NCI-H1694 treated with DMSO at 0.1 percent for 48 hours (cell line): ENCODE measurements around the gene LLPH.

Experiments
- DNase-seq: peaks from one replicate; lab custom pipeline; 2025; lab: John Stamatoyannopoulos, UW

Gene LLPH

DNA sequence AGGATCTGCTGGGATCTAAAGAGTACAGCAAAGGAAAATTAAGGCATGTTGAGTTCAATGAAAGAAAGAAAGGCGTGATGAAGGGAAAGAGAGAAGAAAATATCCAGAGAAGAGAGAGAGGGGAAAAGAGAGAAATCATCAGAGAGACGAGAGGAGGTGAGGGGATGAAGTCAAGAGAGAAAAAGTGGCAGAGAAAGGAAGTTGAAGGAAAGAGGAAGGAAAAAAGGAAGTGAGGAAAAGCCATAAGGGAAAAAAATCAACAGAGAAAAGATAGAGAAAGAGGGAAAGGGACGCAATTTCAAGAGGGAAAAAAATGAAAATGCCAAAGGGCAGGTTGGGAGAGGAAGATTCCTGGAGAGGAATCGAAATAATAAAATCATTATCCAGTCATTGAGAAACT lies 40.4 kb downstream of the LLPH start:
- no peak for DNase-seq

DNA sequence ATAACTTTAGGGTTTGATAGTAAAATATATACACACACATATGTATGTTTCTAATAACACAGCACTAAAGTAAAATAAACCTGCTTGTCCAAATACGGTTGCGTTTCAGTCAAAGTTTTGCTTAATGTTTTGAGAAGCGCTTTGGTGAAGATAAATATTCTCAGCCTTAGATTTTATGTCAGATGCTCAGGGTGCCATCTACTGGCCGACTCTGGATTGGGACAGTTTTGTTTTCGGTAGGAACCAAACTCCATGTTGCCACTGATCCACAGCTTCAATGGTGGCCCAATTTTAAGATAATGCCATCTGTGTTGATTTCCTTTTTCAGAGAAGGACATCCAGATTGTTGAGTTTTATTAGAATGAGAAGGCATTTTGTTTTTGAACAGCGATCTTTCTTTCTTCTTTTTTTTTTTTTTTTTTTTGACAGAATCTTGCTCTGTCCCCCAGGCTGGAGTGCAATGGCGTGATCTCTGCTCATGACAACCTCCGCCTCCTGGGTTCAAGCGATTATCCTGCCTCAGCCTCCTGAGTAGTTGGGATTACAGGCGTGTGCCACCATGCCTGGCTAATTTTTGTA lies 43.1 kb downstream of the LLPH start:
- peak; percentile 40 for DNase-seq

DNA sequence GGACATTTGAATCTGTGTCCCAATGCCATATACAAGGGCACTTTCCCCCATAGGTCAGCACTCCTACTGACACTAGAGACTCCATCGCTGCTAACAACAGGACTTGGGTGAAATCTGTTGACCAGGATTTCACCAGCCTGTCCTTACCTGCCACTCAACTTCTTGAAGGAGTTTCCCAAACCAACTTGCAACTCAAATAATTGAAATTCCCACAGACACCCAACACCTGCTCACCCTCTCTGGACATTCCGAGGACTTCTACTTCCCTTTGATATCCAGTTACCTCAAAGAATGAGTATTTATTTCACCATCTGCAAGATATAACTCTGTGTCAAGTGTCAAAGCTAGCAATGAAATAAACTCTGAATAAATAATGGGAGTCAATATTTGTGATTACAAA lies 44.6 kb downstream of the LLPH start:
- no peak for DNase-seq

GRCh38 chr12:66085213-66085612 lies 45.3 kb downstream of the LLPH start:
- no peak for DNase-seq

DNA sequence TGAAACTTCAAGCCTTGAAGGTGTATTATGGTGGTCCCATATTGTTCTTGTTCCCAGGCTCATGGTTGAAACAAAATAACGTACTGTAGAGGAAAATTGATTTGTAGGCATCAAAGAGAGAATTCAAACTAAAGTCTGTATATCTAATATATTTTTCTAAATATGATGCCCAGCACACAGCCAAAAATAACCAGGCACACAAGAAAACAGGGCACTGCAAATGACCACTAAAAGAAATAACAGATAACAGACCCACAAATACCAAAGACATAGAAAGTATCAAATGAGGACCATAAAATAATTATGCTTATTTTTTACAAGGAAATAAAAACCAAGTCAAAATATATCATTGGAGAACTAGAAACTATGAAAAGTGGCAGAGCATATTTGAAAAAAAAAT lies 46.8 kb downstream of the LLPH start:
- no peak for DNase-seq

GRCh38 chr12:66082744-66083143 lies 47.8 kb downstream of the LLPH start:
- no peak for DNase-seq

- DNase-seq, result no peak
These were observed 49.8 kb downstream of the LLPH start for GRCh38 chr12:66080791-66081190.

GRCh38 chr12:66077542-66077941 lies 53.0 kb downstream of the LLPH start:
- no peak for DNase-seq

DNA sequence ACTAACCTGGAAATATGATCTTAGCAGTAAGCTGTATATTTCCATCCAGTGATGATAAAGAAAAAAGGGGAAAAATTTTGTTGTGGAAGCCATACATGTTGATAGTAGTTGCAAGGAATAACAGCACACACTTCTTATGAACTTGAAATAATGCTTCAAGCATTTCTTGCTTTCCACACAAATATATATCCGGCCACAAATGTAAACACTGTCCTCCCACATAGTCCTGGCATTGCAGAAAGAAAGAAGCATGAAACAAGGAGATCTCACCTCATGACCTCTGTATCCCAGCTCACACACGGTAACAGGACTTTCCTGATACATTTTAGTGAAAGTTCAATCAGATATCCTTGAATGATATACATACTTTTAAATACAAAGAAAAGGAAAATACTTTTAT lies 56.0 kb downstream of the LLPH start:
- no peak for DNase-seq

DNA sequence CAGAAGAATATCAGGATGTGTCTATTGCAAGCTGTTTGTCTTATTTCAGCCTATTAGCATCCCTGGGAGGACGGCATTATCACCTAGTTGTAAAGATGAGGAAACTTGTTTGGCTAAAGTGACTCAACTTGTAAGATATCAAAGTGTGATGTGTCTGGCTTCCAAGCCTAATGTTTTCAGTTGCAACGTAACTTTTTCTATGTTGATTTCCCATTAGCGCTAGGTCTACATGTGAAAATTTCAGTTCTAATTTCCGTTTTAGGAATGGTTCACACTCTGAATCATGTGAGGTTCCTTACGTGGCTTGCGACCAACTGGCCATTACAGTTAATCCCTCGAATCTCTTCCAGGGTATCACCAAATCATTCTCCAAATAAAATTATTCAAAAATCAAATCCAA lies 58.0 kb downstream of the LLPH start:
- DNase-seq, result no peak

DNA sequence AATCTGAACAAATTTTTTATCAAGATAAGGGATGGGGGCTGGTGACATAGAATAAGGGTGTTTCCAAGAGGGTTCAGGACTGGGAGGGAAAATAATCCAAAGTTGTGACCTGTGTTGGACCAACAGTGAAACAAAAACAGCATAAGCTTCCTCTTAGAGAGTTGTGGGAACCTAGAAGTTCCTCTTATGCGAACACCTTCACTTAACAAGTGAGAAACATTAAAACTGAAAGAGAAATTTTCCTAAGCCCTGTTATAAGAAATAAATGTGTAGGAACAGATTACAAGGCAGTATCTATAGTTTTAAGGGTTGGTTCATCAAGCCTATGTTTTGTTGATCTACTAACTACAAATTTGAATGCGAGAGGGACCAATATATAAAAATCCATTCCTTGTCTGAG lies 58.4 kb downstream of the LLPH start:
- no peak for DNase-seq

GRCh38 chr12:66071549-66071948 lies 59.0 kb downstream of the LLPH start:
- DNase-seq, result no peak

GRCh38 chr12:66070378-66071120 lies 60.0 kb downstream of the LLPH start:
- no peak for DNase-seq

DNA sequence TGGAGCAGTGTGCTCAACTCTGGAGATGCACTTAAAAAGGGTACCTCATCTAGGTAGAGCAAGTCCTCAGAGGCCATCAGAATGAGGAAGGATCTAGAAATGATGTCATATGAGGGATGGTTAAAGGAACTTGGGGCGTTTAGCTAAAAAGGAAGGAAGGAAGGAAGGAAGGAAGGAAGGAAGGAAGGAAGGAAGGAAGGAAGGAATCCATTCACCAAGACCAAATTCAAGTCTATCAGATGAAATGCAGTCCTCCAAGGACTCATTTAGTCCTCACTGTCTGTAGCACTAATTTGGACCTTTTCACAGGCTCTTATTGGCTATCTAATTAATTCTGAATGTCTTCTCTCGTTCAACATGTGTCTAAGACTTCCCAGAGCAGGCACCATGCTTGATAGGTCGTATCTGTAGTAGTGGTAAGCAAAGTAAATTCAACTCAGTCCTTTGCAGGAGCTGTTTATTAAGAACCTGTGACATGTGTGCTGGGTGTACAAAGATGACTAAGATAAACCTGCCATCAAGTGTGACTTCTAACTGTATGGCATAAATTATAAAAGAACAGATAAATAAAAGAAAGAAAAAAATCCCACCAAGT lies 63.5 kb downstream of the LLPH start:
- DNase-seq, result no peak
